ENCODE results near the gene STT3B.

STT3B gene

GRCh38 chr3:31530960-31531335 lies 1.8 kb upstream of the STT3B start:
- no peak for DNase-seq
- Histone ChIP-seq H3K4me3 (ENCODE audit: low read depth, low read length) (peak overlapping the region; percentile 98), H3K27ac (peak overlapping the region; percentile 100), H3K9me3 (ENCODE audit: severe bottlenecking) (no peaks in the 10 kb centered on the region), H3K27me3 (ENCODE audit: insufficient read depth, low read depth, severe bottlenecking) (no peaks in the 10 kb centered on the region), H3K36me3 (peaks cover 16% of the 10 kb centered on the region)
- TF ChIP-seq CTCF (IDR thresholded peaks at IDR 0.05; ENCODE audit: low read depth, low read length), result no peak

GRCh38 chr3:31531452-31531991 lies 1.2 kb upstream of the STT3B start:
- TF ChIP-seq CTCF (IDR thresholded peaks at IDR 0.05; ENCODE audit: low read depth, low read length), result 0 out of 2 replicates have a peak, but pooled peaks have one; percentile 13
- Histone ChIP-seq H3K9me3 (ENCODE audit: severe bottlenecking) (no peaks in the 10 kb centered on the region), H3K27ac (peak overlapping the region; percentile 100), H3K36me3 (peaks cover 16% of the 10 kb centered on the region), H3K27me3 (ENCODE audit: insufficient read depth, low read depth, severe bottlenecking) (no peaks in the 10 kb centered on the region), H3K4me3 (ENCODE audit: low read depth, low read length) (peak overlapping the region; percentile 98)
- no peak for DNase-seq

- Histone ChIP-seq H3K36me3 (peaks cover 16% of the 10 kb centered on the region), H3K27ac (peak overlapping the region; percentile 100), H3K4me3 (ENCODE audit: low read depth, low read length) (peak overlapping the region; percentile 98), H3K27me3 (ENCODE audit: insufficient read depth, low read depth, severe bottlenecking) (no peaks in the 10 kb centered on the region), H3K9me3 (ENCODE audit: severe bottlenecking) (no peaks in the 10 kb centered on the region)
- no peak for TF ChIP-seq CTCF (IDR thresholded peaks at IDR 0.05; ENCODE audit: low read depth, low read length)
- peak; percentile 99 for DNase-seq
These were observed 636 bp upstream of the STT3B start for GRCh38 chr3:31531992-31532586.

- Histone ChIP-seq H3K27me3 (ENCODE audit: insufficient read depth, low read depth, severe bottlenecking) (no peaks in the 10 kb centered on the region), H3K4me3 (ENCODE audit: low read depth, low read length) (peak overlapping the region; percentile 98), H3K36me3 (peaks cover 16% of the 10 kb centered on the region), H3K27ac (peak overlapping the region; percentile 100), H3K9me3 (ENCODE audit: severe bottlenecking) (no peaks in the 10 kb centered on the region)
- peak; percentile 12; the same call in 1 of the 2 replicates for TF ChIP-seq CTCF (IDR thresholded peaks at IDR 0.05; ENCODE audit: low read depth, low read length)
- DNase-seq, result peak; percentile 38
These were observed 692 bp downstream of the STT3B start for GRCh38 chr3:31533169-31534064.

GRCh38 chr3:31534065-31534425 lies 1.3 kb downstream of the STT3B start:
- TF ChIP-seq CTCF (IDR thresholded peaks at IDR 0.05; ENCODE audit: low read depth, low read length), result no peak
- peak overlapping the region; percentile 100 for H3K27ac ChIP-seq
- H3K9me3 ChIP-seq (ENCODE audit: severe bottlenecking), result no peaks in the 10 kb centered on the region
- H3K27me3 ChIP-seq (ENCODE audit: insufficient read depth, low read depth, severe bottlenecking), result no peaks in the 10 kb centered on the region
- H3K4me3 ChIP-seq (ENCODE audit: low read depth, low read length), result peak overlapping the region; percentile 98
- DNase-seq, result no peak
- H3K36me3 ChIP-seq, result peaks cover 16% of the 10 kb centered on the region
